SH-SY5Y (cell line): Measurements from ENCODE around the gene LONRF2.

Experiments
- GATA2 ChIP-seq: IDR thresholded peaks from 2 replicates; pipeline ENCODE4 v1.6.1; 2011; ENCODE audit warnings: mild to moderate bottlenecking, low read depth, low read length
- GATA3 ChIP-seq: IDR thresholded peaks from 2 replicates; pipeline ENCODE4 v1.6.1; 2011; ENCODE audit warnings: low read depth, mild to moderate bottlenecking, low read length, moderate library complexity

- TF ChIP-seq GATA2 = no peak
- no peak for TF ChIP-seq GATA3
Observed at GRCh38 chr2:100321179-100321865, 979 bp downstream of the LONRF2 start.
